HG02642 (cell line): ENCODE data around the gene CLVS2.

Experiments
- ATAC-seq: cut with Tn5 transposase; IDR thresholded peaks from one replicate; pipeline ENCODE4 v1.9.1; 2021; ENCODE audit warnings: mild to moderate bottlenecking; ENCODE audit not compliant: unreplicated experiment, poor library complexity

Gene CLVS2, protein sequence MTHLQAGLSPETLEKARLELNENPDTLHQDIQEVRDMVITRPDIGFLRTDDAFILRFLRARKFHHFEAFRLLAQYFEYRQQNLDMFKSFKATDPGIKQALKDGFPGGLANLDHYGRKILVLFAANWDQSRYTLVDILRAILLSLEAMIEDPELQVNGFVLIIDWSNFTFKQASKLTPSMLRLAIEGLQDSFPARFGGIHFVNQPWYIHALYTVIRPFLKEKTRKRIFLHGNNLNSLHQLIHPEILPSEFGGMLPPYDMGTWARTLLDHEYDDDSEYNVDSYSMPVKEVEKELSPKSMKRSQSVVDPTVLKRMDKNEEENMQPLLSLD

GRCh38 chr6:122995921-122996793, at the start of gene CLVS2:
Gene CLVS2, plus strand, starts transcription at chr6:122996235. Its CDS starts 1,543 bp downstream, at chr6:122997778.
- ATAC-seq, result no peak

DNA sequence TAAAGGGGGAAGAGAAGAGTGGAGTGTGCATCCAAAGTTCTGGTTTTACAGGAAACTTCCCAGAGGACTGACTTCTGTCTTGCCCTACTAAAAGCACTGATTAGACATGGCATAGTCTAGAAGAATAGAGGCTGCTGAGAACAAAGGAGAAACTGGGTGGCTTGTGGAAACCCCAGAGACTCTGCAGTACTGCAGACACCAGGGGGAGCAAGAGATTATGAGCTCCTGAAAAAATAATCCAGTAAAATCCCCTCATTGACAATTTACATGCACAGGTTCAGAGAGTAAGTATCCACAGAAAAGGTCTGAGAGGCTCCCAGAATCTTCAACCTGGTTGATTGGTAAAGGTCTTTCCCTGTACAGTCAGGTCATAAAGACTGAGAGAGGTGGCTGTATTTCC, 48.7 kb upstream of the CLVS2 start:
- ATAC-seq, result no peak

- no peak for ATAC-seq
Observed at GRCh38 chr6:122953766-122954165, 42.3 kb upstream of the CLVS2 start.

GRCh38 chr6:122956376-122956775, 39.7 kb upstream of the CLVS2 start:
- no peak for ATAC-seq

- no peak for ATAC-seq
Observed at GRCh38 chr6:122962000-122962624, 33.9 kb upstream of the CLVS2 start.

- ATAC-seq, result no peak
Observed at GRCh38 chr6:122969999-122970533, 26.0 kb upstream of the CLVS2 start.

GRCh38 chr6:122977180-122977579, 18.9 kb upstream of the CLVS2 start:
- ATAC-seq, result no peak

DNA sequence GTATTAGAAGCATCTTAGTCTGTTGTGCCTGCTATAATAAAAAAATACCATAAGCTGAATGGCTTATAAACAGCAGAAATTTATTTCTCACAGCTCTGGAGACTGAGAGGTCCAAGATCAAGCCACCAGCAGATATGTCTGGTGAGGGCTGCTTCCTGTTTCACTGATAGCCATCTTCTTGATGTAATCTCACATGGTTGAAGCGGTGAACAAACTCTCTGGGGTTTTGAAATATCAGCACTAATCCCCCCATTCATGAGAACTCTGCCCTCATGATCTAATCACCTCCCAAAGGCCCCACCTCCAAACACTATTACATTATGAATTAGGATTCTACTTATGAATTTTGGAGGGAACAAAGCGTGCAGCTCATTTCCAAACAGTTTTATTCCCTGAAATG, 11.6 kb upstream of the CLVS2 start:
- no peak for ATAC-seq

- no peak for ATAC-seq
Observed at GRCh38 chr6:122994256-122994655, 1.8 kb upstream of the CLVS2 start.

GRCh38 chr6:122996794-122997505, 915 bp downstream of the CLVS2 start:
- no peak for ATAC-seq

GRCh38 chr6:122997541-122998150, 1.6 kb downstream of the CLVS2 start:
- ATAC-seq, result no peak

DNA sequence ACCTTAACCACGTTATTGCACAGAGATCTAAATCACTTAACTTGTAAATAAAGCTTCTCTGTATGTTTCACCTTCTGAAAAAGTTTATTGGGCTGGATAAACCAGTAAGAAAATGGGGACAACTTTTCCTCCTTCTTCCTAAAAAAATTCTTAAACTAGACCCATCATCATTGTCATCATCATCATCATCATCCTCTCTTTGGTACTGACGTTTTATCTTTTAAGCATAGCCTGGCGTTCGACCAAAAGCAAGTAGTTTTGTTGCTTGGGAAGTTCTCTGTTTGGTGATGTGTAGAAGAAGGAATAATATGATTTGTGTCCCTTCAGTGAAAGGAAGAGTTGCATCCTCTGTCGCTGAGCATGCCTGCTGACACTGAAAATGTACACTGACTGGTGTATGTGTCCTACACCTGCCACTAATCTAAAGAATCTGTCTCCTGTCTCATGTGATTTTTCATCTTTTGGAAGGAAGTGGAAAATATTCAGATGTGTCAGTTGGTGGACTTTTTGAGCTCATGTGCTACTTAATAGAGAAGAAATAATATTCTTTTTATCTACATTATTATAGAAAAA, 2.5 kb downstream of the CLVS2 start:
- ATAC-seq, result no peak

- ATAC-seq, result no peak
Observed at GRCh38 chr6:123000244-123000770, 4.3 kb downstream of the CLVS2 start.

DNA sequence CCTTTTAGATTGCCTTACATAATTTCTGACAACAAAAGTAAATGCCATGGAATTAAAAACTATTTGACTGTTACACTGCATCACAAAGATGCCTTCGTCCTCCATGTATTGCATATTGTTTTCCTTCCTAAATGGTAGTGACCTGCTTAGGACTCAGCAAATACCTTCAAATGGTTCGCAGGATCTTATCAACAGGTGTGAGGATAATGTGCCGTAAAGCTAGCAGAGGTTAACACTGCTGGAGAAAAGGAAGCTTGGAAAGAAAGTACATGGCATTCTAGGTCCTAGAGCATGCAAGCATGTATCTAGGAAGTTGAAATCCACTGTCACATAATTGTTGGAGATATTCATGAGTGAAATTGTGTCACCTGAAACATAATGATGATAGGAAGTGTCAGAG, 5.5 kb downstream of the CLVS2 start:
- no peak for ATAC-seq

DNA sequence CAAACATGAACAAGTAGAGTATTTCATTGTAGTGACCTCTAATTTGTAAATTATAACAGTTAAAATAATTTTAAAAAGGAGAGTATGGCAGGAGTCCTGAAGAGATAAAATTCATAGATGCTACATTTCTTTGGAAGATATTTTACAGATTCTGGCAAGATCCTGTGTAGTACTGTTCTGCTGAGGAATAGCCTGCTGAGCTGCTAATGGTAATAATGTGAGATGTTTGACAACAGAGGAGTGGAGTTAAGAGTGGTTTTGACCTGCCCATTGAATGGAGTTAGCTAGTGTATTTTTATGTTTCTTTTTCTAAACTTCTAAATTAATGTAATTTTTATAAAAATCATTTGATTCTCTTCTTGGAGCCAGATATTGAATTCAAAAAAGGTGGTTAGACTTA, 11.8 kb downstream of the CLVS2 start:
- no peak for ATAC-seq

- no peak for ATAC-seq
Observed at GRCh38 chr6:123009059-123009458, 13.0 kb downstream of the CLVS2 start.

DNA sequence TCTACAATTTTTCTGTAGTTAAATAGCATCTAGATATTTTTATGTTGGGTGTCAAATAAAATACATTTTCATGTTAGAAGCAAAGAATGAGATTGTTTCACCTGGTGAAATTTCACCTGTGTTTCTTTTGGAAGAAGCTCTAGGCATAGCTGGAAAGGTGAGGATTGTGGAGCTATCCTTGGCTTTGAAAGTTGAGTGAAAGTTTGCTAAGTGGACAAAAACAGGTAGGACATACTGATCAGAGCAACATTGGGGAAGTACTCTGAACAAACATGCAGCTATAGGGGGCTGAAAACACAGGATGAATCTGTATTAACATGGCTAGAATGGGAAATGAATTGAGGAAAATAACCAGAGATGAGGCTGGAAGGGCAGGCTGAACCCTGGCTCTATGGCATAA, 18.8 kb downstream of the CLVS2 start:
- ATAC-seq, result no peak

DNA sequence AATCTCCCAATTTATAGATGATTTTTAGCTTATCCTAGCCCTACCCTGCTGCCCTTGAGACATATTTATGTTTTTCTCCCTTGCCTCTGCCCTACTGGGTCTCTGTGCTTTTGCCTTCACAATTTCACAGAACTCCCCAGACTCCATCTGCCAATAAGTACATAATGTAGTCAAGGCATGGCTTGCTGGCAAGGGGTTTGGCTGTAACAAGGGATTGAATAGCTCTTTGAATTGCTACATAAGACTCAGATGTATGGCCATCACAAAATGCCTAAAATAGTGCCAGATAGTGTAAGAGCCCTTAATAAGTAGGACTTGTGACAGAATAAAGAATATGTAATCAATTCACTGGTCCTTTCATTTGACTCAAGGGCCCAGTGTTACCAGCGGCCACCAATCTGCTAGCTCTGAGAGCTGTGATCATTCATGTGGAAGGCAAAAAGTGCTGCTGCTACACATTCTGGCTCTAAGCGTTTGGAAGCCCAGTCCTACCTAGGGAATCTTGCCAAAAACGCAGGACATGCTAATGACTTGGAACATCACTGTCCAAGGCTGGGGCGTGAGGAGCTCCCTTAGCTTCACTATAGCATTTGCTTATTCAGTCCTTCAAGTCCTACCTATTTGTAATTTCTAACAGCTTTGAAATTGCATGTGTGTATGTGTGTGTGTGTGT, 20.5 kb downstream of the CLVS2 start:
- ATAC-seq, result no peak
